ENCODE results near the gene ANKS1B. TPM values are rescaled to one million over a fixed set of nuclear protein-coding genes. Genes with fewer than 3 reads are reported as not detected.

ANKS1B gene
- total RNA-seq, 4 donors from 2014 or later = 34.5 to 81.9 (median 71.1) TPM

DNA sequence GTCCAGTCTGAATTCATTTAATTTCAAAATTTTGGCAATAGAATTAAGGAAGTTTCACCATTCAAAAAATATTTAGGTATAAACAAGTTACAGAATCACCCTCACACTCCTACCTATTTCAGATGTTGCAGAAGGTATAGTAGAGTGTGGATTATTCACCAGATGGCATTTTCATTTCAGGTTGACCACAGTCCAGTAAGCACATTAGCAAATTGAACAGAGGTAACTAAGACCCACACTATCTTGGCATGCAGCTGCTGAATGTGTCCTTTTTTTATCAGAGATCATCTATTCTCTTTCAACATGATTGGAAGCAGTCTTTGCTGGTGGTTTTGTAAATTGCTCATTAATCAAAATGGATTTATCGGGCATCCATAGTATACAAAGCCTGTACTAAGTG, 488.9 kb downstream of the ANKS1B start:
- Histone ChIP-seq H3K36me3 (no peaks in the 10 kb centered on the region), H3K27me3 (no peaks in the 10 kb centered on the region), H3K9me3 (no peaks in the 10 kb centered on the region), H3K4me3 (replicated peaks in 1 of 3) (no peak overlapping the region), H3K27ac (no peak overlapping the region), H3K4me1 (no peaks in the 10 kb centered on the region)
- 84 to 86% methylated on average over 1 of the region's 1 CpG for WGBS, 2 donors
- TF ChIP-seq, protein P1, sequence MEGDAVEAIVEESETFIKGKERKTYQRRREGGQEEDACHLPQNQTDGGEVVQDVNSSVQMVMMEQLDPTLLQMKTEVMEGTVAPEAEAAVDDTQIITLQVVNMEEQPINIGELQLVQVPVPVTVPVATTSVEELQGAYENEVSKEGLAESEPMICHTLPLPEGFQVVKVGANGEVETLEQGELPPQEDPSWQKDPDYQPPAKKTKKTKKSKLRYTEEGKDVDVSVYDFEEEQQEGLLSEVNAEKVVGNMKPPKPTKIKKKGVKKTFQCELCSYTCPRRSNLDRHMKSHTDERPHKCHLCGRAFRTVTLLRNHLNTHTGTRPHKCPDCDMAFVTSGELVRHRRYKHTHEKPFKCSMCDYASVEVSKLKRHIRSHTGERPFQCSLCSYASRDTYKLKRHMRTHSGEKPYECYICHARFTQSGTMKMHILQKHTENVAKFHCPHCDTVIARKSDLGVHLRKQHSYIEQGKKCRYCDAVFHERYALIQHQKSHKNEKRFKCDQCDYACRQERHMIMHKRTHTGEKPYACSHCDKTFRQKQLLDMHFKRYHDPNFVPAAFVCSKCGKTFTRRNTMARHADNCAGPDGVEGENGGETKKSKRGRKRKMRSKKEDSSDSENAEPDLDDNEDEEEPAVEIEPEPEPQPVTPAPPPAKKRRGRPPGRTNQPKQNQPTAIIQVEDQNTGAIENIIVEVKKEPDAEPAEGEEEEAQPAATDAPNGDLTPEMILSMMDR (IDR thresholded peaks at IDR 0.05) = no peak
- TF ChIP-seq POLR2A (IDR thresholded peaks at IDR 0.05) = no peak
- intact Hi-C loops (cut with DNase I) = no loop called here
- DNase-seq = no peak

DNA sequence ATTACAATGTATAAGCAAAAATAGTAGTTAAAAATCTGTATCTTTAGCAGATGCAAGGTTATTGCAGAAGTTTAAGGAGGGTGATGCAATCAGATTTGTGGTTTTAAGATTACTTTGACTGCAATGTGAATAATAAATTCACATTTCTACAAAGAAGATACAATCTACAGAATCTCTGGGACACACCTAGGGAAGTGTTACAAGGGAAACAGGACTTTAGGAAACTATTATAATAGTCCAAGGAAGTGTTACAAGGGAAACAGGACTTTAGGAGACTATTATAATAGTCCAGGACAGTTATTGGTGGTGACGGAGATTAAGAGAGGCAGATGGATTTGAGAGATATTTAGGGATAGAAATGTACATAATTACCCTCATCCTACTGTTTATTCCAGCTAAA, 491.5 kb downstream of the ANKS1B start:
- no peaks in the 10 kb centered on the region for H3K36me3 ChIP-seq
- H3K9me3 ChIP-seq = no peaks in the 10 kb centered on the region
- H3K4me3 ChIP-seq (replicated peaks in 1 of 3) = no peak overlapping the region
- DNase-seq = no peak
- no peaks in the 10 kb centered on the region for H3K27me3 ChIP-seq
- H3K27ac ChIP-seq = no peak overlapping the region
- no peaks in the 10 kb centered on the region for H3K4me1 ChIP-seq
- intact Hi-C loops (cut with DNase I) = no loop called here
- TF ChIP-seq, protein P1 (IDR thresholded peaks at IDR 0.05) = no peak
- TF ChIP-seq POLR2A (IDR thresholded peaks at IDR 0.05) = no peak
- WGBS, 2 donors = 85 to 93% methylated on average over 1 of the region's 1 CpG

DNA sequence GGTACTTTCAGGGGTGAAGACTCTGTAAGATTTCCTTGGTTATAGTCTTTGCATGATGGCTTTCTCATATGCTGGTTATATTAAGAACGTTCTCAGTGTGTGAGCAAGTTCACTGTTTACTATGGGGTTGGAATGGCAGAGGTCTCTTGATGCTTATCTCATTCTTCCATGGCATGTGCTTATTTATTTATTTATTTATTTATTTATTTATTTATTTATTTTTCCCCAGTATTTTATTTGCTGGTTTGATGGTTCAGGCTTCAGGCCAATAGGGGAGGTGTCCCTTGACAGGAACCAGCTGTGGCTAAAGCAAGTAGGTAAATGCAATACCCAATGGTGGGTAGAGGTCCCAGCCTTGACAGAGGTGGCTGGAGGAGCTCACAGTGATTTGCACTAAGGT, 498.5 kb downstream of the ANKS1B start:
- 81 to 92% methylated on average over 1 of the region's 1 CpG for WGBS, 2 donors
- intact Hi-C loops (cut with DNase I) = no loop called here
- DNase-seq = no peak
- Histone ChIP-seq H3K4me1 (no peaks in the 10 kb centered on the region), H3K4me3 (replicated peaks in 1 of 3) (no peak overlapping the region), H3K36me3 (no peaks in the 10 kb centered on the region), H3K27me3 (no peaks in the 10 kb centered on the region), H3K9me3 (no peaks in the 10 kb centered on the region), H3K27ac (no peak overlapping the region)
- TF ChIP-seq, protein P1 (IDR thresholded peaks at IDR 0.05) = no peak
- no peak for TF ChIP-seq POLR2A (IDR thresholded peaks at IDR 0.05)

DNA sequence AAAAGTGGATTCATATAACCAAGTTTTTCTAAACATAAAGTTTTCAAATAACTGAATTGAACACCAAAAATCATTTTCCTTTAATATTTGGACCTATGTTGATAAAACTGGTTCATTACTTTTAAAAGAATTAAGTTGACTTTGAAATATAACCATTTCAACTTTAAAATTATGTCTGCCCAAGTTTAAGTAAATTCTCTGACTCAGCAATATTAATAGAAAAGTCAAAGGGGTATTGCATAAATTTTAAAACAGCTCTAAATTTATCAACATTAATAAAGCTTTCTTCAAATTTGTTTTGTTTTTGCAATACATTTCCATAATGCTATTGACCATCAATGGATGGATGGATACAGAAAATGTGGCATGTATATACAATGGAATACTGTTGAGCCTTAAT, 505.6 kb downstream of the ANKS1B start:
- TF ChIP-seq, protein P1 (IDR thresholded peaks at IDR 0.05) = no peak
- TF ChIP-seq POLR2A (IDR thresholded peaks at IDR 0.05) = no peak
- no peak for DNase-seq

DNA sequence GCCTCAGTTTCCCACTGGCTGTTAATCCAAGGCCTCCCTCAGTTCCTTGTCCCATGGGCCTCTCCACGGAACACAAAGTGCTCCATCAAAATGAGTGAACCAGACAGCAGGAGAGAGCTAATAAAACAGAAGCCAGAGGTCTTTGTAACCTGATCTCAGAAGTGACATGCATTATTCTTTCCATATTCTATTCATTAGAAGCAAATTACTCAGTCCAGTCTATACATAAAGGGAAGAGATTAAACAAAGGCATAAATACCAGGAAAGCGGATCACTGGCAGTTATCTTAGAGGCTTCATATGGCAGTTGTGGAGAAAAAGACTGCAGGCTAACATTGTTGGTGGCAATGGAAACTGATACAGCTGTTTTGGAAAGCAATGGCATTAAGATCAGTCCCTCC, 507.8 kb downstream of the ANKS1B start:
- Histone ChIP-seq H3K4me3 (replicated peaks in 1 of 3) (no peak overlapping the region), H3K4me1 (no peaks in the 10 kb centered on the region), H3K36me3 (no peaks in the 10 kb centered on the region), H3K27me3 (no peaks in the 10 kb centered on the region), H3K27ac (no peak overlapping the region), H3K9me3 (no peaks in the 10 kb centered on the region)
- intact Hi-C loops (cut with DNase I) = no loop called here
- whole genome bisulfite sequencing, 2 donors = 74 to 77% methylated on average over 2 of the region's 2 CpGs
- DNase-seq = no peak
- TF ChIP-seq, protein P1 (IDR thresholded peaks at IDR 0.05) = no peak
- no peak for TF ChIP-seq POLR2A (IDR thresholded peaks at IDR 0.05)

More for the DNA sequence above, 505.6 kb downstream of the ANKS1B start:
- Histone ChIP-seq H3K27me3 (no peaks in the 10 kb centered on the region), H3K9me3 (no peaks in the 10 kb centered on the region), H3K4me3 (replicated peaks in 1 of 3) (no peak overlapping the region), H3K36me3 (no peaks in the 10 kb centered on the region), H3K27ac (no peak overlapping the region), H3K4me1 (no peaks in the 10 kb centered on the region)
- intact Hi-C loops (cut with DNase I) = no loop called here

Data from thyroid gland (tissue), 4 donors.